IPS-15b (cell line): ENCODE data around the gene CUL1.

ENCODE experiments used
- H3K27me3 ChIP-seq: one replicate; pipeline ENCODE4 v1.6.1; 2013; ENCODE audit warnings: low read length; ENCODE audit not compliant: control insufficient read depth, insufficient read depth
- H3K36me3 ChIP-seq: one replicate; pipeline ENCODE4 v1.6.1; 2013; ENCODE audit warnings: low read length; ENCODE audit not compliant: control insufficient read depth, insufficient read depth
- H3K4me1 ChIP-seq: one replicate; pipeline ENCODE4 v1.6.1; 2013; ENCODE audit warnings: mild to moderate bottlenecking, low read length; ENCODE audit not compliant: control insufficient read depth, insufficient read depth
- H3K4me3 ChIP-seq: one replicate; pipeline ENCODE4 v1.5.1; 2013; ENCODE audit warnings: low read depth, low read length
- H3K9ac ChIP-seq: one replicate; pipeline ENCODE4 v1.6.1; 2013; ENCODE audit warnings: low read depth, mild to moderate bottlenecking, low read length
- H3K9me3 ChIP-seq: one replicate; pipeline ENCODE4 v1.6.1; 2013; ENCODE audit warnings: mild to moderate bottlenecking, low read length; ENCODE audit not compliant: control insufficient read depth, insufficient read depth

Gene CUL1

GRCh38 chr7:148782757-148783456, 84.2 kb downstream of the CUL1 start:
- H3K4me3 ChIP-seq: no peak overlapping the region
- H3K9ac ChIP-seq: no peak overlapping the region
- H3K36me3 ChIP-seq: peaks cover 15% of the 10 kb centered on the region
- H3K9me3 ChIP-seq: no peaks in the 10 kb centered on the region
- H3K4me1 ChIP-seq: no peaks in the 10 kb centered on the region
- no peaks in the 10 kb centered on the region for H3K27me3 ChIP-seq

GRCh38 chr7:148783801-148784527, 85.3 kb downstream of the CUL1 start:
- H3K9ac ChIP-seq: no peak overlapping the region
- no peaks in the 10 kb centered on the region for H3K4me1 ChIP-seq
- peaks cover 24% of the 10 kb centered on the region for H3K36me3 ChIP-seq
- H3K4me3 ChIP-seq: no peak overlapping the region
- H3K9me3 ChIP-seq: no peaks in the 10 kb centered on the region
- no peaks in the 10 kb centered on the region for H3K27me3 ChIP-seq

- H3K36me3 ChIP-seq: peaks cover 37% of the 10 kb centered on the region
- no peaks in the 10 kb centered on the region for H3K9me3 ChIP-seq
- no peak overlapping the region for H3K9ac ChIP-seq
- H3K27me3 ChIP-seq: no peaks in the 10 kb centered on the region
- no peaks in the 10 kb centered on the region for H3K4me1 ChIP-seq
- no peak overlapping the region for H3K4me3 ChIP-seq
Measured at GRCh38 chr7:148787571-148788295, 89.0 kb downstream of the CUL1 start.

GRCh38 chr7:148789220-148789619, 90.5 kb downstream of the CUL1 start:
- Histone ChIP-seq H3K27me3 (no peaks in the 10 kb centered on the region), H3K4me1 (no peaks in the 10 kb centered on the region), H3K9me3 (no peaks in the 10 kb centered on the region), H3K4me3 (no peak overlapping the region), H3K36me3 (peaks cover 42% of the 10 kb centered on the region), H3K9ac (no peak overlapping the region)

GRCh38 chr7:148790131-148790726, 91.5 kb downstream of the CUL1 start:
- Histone ChIP-seq H3K4me1 (no peaks in the 10 kb centered on the region), H3K4me3 (no peak overlapping the region), H3K36me3 (peaks cover 42% of the 10 kb centered on the region), H3K27me3 (no peaks in the 10 kb centered on the region), H3K9me3 (no peaks in the 10 kb centered on the region), H3K9ac (no peak overlapping the region)

GRCh38 chr7:148790850-148791249, 92.1 kb downstream of the CUL1 start:
- no peak overlapping the region for H3K9ac ChIP-seq
- H3K9me3 ChIP-seq: no peaks in the 10 kb centered on the region
- H3K4me1 ChIP-seq: no peaks in the 10 kb centered on the region
- no peaks in the 10 kb centered on the region for H3K27me3 ChIP-seq
- peaks cover 42% of the 10 kb centered on the region for H3K36me3 ChIP-seq
- H3K4me3 ChIP-seq: no peak overlapping the region

- Histone ChIP-seq H3K9ac (no peak overlapping the region), H3K4me3 (no peak overlapping the region), H3K36me3 (peaks cover 41% of the 10 kb centered on the region), H3K27me3 (no peaks in the 10 kb centered on the region), H3K9me3 (no peaks in the 10 kb centered on the region), H3K4me1 (no peaks in the 10 kb centered on the region)
Measured at GRCh38 chr7:148791546-148791945, 92.8 kb downstream of the CUL1 start.

GRCh38 chr7:148793590-148793989, 94.9 kb downstream of the CUL1 start:
- no peaks in the 10 kb centered on the region for H3K27me3 ChIP-seq
- H3K9ac ChIP-seq: no peak overlapping the region
- no peak overlapping the region for H3K4me3 ChIP-seq
- peaks cover 28% of the 10 kb centered on the region for H3K36me3 ChIP-seq
- H3K9me3 ChIP-seq: no peaks in the 10 kb centered on the region
- peaks cover 3% of the 10 kb centered on the region for H3K4me1 ChIP-seq

GRCh38 chr7:148794476-148794875, 95.8 kb downstream of the CUL1 start:
- peaks cover 32% of the 10 kb centered on the region for H3K36me3 ChIP-seq
- H3K9me3 ChIP-seq: no peaks in the 10 kb centered on the region
- peaks cover 6% of the 10 kb centered on the region for H3K4me1 ChIP-seq
- no peak overlapping the region for H3K4me3 ChIP-seq
- H3K27me3 ChIP-seq: no peaks in the 10 kb centered on the region
- no peak overlapping the region for H3K9ac ChIP-seq

GRCh38 chr7:148796841-148797240, 98.1 kb downstream of the CUL1 start:
- Histone ChIP-seq H3K9me3 (no peaks in the 10 kb centered on the region), H3K27me3 (no peaks in the 10 kb centered on the region), H3K9ac (no peak overlapping the region), H3K36me3 (peaks cover 27% of the 10 kb centered on the region), H3K4me3 (no peak overlapping the region), H3K4me1 (peaks cover 18% of the 10 kb centered on the region)

GRCh38 chr7:148799893-148800555, 101.3 kb downstream of the CUL1 start:
- Histone ChIP-seq H3K36me3 (peaks cover 22% of the 10 kb centered on the region), H3K4me1 (peaks cover 18% of the 10 kb centered on the region), H3K4me3 (no peak overlapping the region), H3K9me3 (no peaks in the 10 kb centered on the region), H3K9ac (no peak overlapping the region), H3K27me3 (no peaks in the 10 kb centered on the region)
